Measurements from ENCODE around the gene AXIN2.

The AXIN2 gene

DNA sequence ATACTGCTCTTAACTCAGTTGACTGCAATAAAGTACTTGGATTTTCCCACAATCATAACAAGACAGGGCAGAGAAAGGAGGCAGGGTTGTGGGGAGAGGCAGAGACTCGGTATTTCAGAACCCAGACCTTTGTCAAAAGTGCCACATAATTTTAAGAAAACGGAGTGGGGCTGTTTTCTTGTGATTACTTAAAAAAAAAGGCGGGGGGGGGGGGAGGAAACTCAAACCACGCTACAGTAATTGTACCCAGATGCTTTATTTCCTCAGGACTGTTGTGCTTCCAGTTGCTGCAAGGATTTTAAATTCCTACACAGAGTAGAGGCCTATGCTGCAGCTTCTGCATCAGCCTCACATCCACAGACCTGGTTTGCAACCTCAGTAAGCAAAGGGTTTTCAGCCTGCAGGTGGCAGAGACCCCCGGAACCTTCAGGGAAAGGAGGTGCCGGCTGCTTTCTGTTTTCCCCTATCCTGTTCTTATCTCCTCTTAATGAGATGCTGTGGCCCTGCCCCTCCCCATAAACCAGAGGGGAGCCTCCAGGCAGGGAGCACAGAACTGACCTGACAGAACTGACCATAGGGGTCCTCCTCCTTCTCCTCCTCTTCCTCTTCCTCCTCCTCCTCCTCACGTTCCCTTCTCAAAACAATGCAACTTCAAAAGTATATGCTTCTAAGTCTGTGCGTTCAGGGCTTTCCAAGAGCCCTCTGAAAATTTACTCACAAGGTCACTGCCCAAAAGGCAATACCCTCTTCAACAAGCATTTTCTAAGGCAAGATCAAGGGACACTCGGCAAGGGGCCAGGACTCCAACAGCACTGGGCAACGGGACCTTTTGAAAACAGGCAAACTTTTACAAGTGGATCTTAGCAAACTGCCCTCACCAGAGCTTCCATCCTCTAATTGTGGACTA lies 7.5 kb downstream of the AXIN2 start:
- no peak for DNase-seq

DNA sequence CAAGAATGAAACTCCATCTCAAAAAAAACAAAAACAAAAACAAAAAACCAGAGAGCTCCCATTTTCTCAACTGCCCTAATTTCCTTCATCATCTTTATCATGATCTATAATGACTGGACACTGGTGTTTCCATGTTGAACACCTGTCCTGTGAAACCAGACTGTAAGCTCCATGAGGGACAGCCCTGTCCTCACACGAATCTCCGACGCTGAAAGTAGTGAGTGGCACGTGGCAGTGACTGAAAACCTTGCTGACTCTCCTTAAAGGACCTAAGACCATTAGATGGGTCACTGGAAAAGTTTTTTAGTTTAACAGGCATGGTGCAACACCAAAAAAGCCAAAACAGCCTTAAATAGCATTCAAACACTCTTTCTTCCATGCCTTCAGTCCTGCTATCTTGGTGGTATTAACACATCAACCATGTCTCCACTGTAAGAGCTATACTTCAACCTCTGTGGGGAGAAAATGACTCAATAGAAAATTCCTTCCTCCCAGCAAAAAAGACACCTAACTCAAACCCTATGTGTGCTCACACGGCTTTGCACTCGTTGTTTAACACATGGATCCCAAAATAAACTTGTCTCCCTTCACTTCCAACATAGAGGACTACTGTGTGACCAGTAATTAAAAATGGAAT lies 8.3 kb downstream of the AXIN2 start:
- no peak for DNase-seq

- DNase-seq: no peak
Observed at GRCh38 chr17:65552214-65552613, 9.2 kb downstream of the AXIN2 start.

DNA sequence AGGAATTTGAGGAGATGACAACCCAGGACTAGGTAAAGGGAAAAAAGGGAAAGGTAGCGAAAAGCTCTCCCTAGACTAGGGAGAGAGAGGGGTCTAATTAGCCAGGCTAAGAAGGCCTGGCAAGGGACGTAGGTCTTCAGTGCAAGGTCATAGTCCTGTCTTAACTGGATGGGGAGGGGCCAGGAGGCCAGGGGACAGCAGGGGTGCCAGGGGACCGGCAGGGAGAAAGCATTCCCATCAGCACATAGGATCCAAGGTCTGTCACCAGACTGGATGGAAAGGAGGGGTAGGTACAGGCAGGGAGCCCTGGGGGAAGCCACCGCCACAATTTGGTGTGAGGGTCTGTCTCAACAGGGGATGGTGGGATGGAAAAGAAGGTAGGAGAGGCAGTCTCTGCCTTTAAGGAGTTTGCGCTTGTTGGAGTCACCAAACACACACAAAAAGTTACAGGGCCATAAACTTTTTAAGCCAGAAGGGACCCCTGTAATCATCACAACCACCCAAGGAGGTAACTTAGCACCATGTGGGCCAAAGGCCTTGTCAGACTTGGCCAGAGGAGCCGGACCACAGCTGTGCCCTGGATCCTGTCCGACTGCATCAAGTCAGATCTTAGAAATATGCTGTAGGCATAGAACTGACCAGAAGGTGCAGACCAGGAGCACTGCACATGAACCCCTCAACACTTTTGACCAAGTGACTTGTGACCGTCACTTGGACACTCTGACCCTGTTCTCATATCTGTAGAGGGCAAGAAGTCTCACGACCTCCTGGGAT lies 10.0 kb downstream of the AXIN2 start:
- no peak for DNase-seq

GRCh38 chr17:65550758-65551157 lies 10.7 kb downstream of the AXIN2 start:
- DNase-seq: no peak

DNA sequence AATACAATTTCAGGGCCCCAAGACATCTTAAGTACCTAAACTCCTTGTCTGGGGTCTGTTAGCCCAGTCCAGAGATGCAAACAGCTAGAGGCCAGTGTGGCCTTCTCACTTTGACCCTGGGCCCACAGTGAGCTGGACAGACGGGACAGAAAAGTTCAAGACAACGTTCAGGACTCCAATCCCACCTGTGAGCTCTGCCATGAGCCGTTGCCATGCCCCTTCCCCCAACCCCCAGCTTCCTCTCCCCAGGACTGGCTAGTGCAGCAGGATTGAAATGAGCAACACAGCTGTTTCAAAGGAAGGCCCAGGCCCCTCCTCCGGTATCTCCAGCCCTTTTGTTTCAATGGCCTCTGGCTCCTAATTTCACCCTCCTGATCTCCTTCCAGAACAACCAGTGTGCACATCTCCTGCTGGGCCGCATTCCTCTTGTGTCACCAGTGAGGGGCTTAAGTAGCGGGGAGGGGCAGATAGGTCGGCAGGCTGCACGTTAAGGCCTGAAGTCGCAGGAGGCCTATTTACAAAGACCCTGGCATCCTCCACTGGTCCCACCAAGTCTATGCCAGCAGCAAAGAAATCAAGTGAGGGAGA lies 11.3 kb downstream of the AXIN2 start:
- no peak for DNase-seq

DNA sequence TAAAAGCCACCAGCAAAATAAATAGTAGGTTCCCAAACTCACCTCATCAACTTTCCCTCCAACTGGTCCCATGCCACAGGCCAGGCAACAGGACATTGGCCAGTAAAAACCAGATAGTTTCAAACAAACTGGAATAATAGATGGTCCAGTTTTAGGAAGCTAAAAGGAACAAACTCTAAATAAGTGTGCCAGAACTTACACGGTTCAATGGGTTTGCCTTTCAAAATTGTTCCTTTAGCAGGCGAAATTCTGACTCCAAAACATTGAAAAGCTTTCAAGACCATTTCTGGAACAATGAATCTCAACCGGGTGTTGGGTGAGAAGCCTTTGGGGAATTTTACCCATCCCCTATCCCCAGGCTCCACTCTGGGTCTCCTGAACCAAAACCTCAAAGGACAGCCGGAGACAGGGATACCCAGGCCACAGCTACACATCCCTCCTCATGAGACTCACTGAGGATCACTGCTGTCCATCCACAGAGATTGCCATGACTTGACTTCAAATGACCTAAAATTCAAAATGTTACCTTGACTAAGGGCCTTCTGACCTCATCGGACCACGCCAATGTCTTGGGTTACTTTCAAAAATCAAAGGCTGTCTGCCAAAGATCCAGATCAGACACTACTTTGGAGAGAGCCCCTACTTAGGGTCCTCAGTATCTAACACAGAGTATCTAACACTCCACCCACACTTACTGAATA lies 13.0 kb downstream of the AXIN2 start:
- no peak for DNase-seq

DNA sequence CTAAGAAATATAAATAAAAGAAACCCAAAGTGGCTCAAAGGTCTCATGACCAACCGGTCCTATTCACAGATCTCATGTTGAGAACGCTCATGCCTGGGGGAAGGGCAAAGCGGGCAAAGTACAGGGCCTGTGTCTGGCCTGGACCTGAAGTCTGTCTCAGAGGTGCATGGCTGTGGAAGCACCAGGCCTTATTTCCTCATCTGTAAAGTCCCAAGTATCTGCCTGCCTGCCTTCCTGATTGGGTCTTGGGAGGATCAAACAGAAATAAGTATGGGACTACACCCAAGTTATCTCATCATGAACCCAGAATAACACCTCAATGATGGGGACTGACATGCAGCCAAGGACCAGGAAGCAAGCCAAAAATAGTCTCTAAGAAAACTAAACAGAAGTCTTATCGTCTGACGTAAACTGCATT lies 14.2 kb downstream of the AXIN2 start:
- no peak for DNase-seq

- DNase-seq: no peak
Observed at GRCh38 chr17:65546579-65546978, 14.9 kb downstream of the AXIN2 start.

DNA sequence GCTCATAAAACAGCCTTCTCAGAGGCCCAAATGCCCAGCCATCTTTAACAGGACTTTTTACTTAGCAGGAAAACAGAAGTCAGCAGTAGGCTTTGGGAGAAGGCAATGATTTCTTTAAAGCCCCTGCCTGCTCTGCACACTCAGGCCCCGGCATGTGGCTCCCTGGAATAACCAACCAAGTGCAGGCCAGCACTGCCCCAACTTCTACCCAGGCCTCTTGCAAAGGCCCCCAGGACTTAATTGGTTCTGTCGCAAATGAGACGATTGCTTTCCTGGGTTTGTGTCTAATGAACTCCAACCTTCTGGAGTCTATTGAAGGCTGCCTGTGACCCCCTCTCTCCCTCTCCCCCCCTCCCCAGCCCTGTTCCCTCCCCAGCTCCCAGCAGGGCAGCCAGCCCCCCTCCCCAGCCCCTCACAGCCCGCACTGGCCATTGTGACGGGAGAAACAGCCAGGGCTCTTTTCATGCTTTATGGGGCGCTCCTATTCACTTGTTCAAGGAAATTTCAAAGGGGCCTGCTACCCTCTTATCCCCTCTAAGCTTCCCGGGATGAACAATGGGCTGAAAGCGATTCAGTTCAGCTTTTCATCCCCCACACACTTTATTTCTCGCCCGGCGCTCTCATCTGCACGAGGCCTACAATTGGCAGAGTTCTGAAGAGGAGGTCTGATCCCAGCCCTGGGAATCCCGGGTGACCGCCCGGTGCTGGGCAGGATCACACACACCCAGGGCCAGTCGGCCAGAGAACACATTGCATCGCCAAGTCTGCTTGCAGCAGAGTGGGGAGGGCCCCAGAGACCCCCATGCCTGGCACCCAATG lies 15.5 kb downstream of the AXIN2 start:
- no peak for DNase-seq

DNA sequence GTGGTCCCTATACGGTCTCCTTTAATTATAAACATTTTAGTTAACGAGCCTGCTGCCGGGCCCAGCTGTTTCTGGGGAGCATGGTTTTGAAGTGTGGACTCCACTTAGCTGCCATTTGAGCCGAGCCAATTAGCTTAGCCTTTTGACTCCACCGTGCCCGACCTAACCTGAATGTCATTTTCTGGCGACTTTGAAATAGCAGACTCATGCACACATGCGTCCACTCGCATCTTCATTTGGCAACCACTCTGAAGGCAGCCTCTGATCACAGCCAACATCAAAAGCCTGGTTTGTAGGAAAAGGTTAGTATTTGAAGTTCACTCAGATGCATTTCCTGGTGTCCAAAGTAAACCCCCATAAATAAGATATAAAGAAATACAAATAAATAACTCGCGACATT lies 16.8 kb downstream of the AXIN2 start:
- DNase-seq: no peak

- no peak for DNase-seq
Observed at GRCh38 chr17:65542610-65543009, 18.8 kb downstream of the AXIN2 start.

DNA sequence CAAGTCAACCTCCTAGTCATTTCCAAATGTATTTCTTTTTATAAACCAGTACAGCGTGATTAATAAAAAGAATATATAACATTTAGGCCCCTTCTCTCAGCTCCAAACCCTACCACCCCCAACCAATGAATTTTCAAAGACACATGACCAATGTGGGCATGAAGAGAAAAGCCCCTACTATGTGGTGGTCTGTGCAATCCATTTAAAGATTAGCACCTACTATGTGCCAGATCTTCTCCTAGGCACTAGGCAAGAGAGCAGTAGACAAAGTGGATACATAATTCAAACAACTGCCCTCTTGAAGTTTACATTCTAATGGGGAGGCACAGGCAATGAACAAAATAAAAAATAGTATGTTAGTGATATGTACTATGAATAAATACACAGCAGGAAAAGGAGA lies 19.4 kb downstream of the AXIN2 start:
- DNase-seq: no peak

GRCh38 chr17:65541453-65541852 lies 20.0 kb downstream of the AXIN2 start:
- no peak for DNase-seq

- DNase-seq: no peak
Observed at GRCh38 chr17:65539630-65540266, 21.7 kb downstream of the AXIN2 start.

- DNase-seq: no peak
Observed at GRCh38 chr17:65538675-65539529, 22.5 kb downstream of the AXIN2 start.

DNA sequence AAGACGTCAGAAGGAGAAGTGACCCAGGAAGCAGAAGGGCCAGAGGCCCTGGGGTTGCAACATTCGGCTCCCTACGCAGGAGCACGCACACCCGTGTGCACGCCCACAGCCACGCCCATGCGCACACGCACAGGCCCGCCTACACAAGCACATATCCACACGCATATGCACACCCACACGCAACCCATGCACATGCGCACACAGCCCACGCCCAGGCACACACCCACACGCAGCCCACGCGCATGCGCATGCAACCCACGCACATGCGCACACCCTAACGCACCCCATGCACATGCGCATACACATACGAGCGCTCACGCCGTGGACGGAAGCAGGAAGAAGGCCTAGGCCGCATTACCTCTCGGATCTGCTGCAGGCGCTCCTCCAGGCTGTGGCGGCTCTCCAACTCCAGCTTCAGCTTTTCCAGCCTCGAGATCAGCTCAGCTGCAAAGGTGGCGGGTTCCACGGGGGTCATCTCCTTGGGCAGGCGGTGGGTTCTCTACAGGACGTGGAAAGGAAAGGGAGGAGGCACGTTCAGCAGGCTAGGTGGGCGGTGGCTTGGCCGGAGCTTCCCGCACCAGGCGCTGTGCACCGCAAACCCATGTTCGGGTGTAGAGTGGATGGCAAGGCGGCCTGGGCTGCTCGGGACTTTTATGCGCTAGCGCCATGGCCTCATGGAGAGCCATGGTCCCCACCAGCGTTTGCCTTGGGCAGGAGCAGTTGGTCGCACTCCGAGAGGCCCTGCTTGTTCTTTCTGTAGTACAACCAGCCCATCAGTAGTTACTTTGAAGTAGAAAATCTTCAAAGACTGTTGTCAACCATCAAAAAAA lies 23.4 kb downstream of the AXIN2 start:
- peak; percentile 60 to 63 for DNase-seq

GRCh38 chr17:65537343-65537844 lies 24.1 kb downstream of the AXIN2 start:
- DNase-seq: no peak

Measured in stimulated activated CD4-positive, alpha-beta T cell treated with anti-CD3 and anti-CD28 coated beads, Interleukin-2, amount 100 ng/mL, for 24 hours (primary cell).